PC-3 (cell line): Measurements from ENCODE around the gene BMPER. TPM values are rescaled to one million over a fixed set of nuclear protein-coding genes. Genes with fewer than 3 reads are reported as not detected.
A peak's percentile ranks its signal among the peaks of the same experiment; 100 is the strongest.

Experiments used
- ATAC-seq: fragments of 200-7000 bp; cut with Tn5 transposase; 2 replicates; pipeline ENCODE4 v1.9.1; 2020; ENCODE audit warnings: mild to moderate bottlenecking, moderate library complexity
- BruUV-seq: library from RNA; stranded (reverse); fragments of 400-500 nt; replicated peaks from 2 replicates; lab custom pipeline; 2021; lab: Mats Ljungman, UMichigan
- CTCF ChIA-PET: fragments of 300-600 bp; sonication (Branson Sonifier 250); formaldehyde crosslinking; loops from one replicate; lab custom pipeline; 2022; ENCODE audit warnings: antibody characterized with exemption; lab: Charles Lee
- POLR2A ChIA-PET: fragments of 300-600 bp; sonication (Branson Sonifier 250); formaldehyde crosslinking; loops from one replicate; lab custom pipeline; 2022; ENCODE audit warnings: antibody characterized with exemption; ENCODE audit not compliant: unreplicated experiment; lab: Charles Lee
- DNase-seq: peaks from one replicate; pipeline ENCODE4 v3.0.0-alpha.2; 2015
- H2AFZ ChIP-seq: fragments of 300-600 bp; sonication (generic); 2 replicates; pipeline ENCODE4 v1.6.0; 2016; ENCODE audit warnings: antibody characterized with exemption, low read length
- H3F3A ChIP-seq: fragments of 300-600 bp; sonication (generic); one replicate; pipeline ENCODE4 v1.6.0; 2017; ENCODE audit warnings: antibody characterized with exemption, low read length, control low read depth, mild to moderate bottlenecking; ENCODE audit not compliant: unreplicated experiment
- H3K27ac ChIP-seq: fragments of 300-600 bp; sonication (generic); 2 replicates; pipeline ENCODE4 v1.5.1; 2016; ENCODE audit warnings: mild to moderate bottlenecking, low read length
- H3K27me3 ChIP-seq: fragments of 300-600 bp; sonication (generic); 2 replicates; pipeline ENCODE4 v1.6.1; 2016; ENCODE audit warnings: low read length, mixed read lengths
- H3K36me3 ChIP-seq: fragments of 300-600 bp; sonication (generic); 2 replicates; pipeline ENCODE4 v1.6.1; 2016; ENCODE audit warnings: low read depth, mixed run types, low read length, mixed read lengths
- H3K4me1 ChIP-seq: fragments of 300-600 bp; sonication (generic); 2 replicates; pipeline ENCODE4 v1.5.1; 2016; ENCODE audit warnings: low read length; ENCODE audit not compliant: insufficient read depth
- H3K4me2 ChIP-seq: fragments of 300-600 bp; sonication (generic); 2 replicates; pipeline ENCODE4 v1.6.0; 2016; ENCODE audit warnings: low read length
- H3K4me3 ChIP-seq: fragments of 300-600 bp; sonication (generic); 2 replicates; pipeline ENCODE4 v1.5.1; 2016; ENCODE audit warnings: mild to moderate bottlenecking, low read length, mixed read lengths
- H3K79me2 ChIP-seq: fragments of 300-600 bp; sonication (generic); 2 replicates; pipeline ENCODE4 v1.6.1; 2017; ENCODE audit warnings: low read length, mixed read lengths
- H3K9ac ChIP-seq: fragments of 300-600 bp; sonication (generic); 2 replicates; pipeline ENCODE4 v1.6.0; 2016; ENCODE audit warnings: mild to moderate bottlenecking, low read length
- H3K9me2 ChIP-seq: fragments of 300-600 bp; sonication (generic); replicated peaks from 2 replicates; pipeline ENCODE4 v1.6.1; 2016; ENCODE audit warnings: mixed run types, low read length, mixed read lengths
- H3K9me3 ChIP-seq: fragments of 300-600 bp; sonication (generic); 2 replicates; pipeline ENCODE4 v1.6.1; 2016; ENCODE audit warnings: low read length, mixed read lengths
- H4K20me1 ChIP-seq: fragments of 300-600 bp; sonication (generic); 2 replicates; pipeline ENCODE4 v1.6.1; 2016; ENCODE audit warnings: low read length, mixed read lengths
- EZH2 ChIP-seq: fragments of 300-600 bp; sonication (generic); IDR thresholded peaks from one replicate; pipeline ENCODE4 v1.6.1; 2017; ENCODE audit warnings: antibody characterized with exemption, mild to moderate bottlenecking, low read length; ENCODE audit not compliant: unreplicated experiment
- EZH2phosphoT487 ChIP-seq: fragments of 300-600 bp; sonication (generic); IDR thresholded peaks from 2 replicates; pipeline ENCODE4 v1.6.1; 2018; ENCODE audit warnings: mild to moderate bottlenecking, antibody characterized with exemption, low read length, borderline replicate concordance
- intact Hi-C: fragments of 100-400 bp; cut with micrococcal nuclease; formaldehyde crosslinking; loops from 2 replicates; pipeline ENCODE4 v1.9.0; 2023
- total RNA-seq: library from RNA; depleted of rRNA; stranded (reverse); fragments of >200 nt; gene quantifications from 2 replicates; pipeline ENCODE4 v1.2.3, GENCODE V29; 2014
- TF ChIP-seq, protein P1 (sequence below): fragments of 300-600 bp; sonication (generic); conservative IDR thresholded peaks from 2 replicates; pipeline ENCODE4 v1.5.1; 2017; ENCODE audit warnings: antibody characterized with exemption, low read depth, mild to moderate bottlenecking, low read length

BMPER gene
- total RNA-seq, 1 experiment from 2014 or later = 0.11 TPM

DNA sequence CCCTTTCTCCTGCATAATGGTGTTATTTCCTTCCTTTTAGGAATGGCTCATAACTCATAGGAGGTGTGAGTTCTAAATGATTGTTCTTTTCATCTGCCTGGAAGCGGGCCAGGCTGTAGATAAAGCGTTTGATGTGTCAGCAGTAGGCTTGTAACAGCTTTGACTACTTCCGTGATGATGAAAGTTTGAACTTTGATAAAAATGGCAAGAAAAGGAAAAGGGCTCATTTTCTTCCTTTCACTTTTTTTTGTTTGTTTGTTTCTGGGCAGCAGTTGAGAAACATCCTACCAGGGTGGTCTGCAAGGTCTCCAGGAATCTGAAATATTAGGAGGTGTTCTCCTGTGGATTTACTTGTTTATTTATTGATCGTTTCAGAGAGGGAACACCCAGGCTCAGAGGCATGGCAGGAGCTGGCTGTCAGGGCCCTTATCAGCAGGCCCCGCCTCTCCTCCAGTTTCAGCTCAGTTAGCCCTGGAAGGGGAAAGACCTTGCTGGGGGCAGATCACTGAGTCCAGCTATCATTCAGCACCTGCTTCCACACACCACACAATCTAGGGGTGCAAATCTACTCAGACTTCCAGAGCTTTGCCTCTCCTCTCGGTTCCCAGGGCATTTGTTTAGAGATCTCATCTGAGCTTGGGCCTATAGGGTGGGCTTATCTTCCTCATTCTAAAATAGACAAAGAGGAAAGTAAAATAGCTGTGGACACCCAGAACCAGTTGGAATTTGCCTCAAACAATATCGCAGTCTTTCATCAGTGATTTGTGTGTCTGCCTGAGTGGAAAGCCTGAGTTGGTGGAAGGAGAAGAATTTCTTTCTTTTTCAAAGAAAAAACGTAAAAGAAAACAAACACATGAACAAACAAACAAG is 130.9 kb downstream of the BMPER start:
- no peak for TF ChIP-seq EZH2phosphoT487
- no peak for TF ChIP-seq EZH2
- TF ChIP-seq, protein P1, sequence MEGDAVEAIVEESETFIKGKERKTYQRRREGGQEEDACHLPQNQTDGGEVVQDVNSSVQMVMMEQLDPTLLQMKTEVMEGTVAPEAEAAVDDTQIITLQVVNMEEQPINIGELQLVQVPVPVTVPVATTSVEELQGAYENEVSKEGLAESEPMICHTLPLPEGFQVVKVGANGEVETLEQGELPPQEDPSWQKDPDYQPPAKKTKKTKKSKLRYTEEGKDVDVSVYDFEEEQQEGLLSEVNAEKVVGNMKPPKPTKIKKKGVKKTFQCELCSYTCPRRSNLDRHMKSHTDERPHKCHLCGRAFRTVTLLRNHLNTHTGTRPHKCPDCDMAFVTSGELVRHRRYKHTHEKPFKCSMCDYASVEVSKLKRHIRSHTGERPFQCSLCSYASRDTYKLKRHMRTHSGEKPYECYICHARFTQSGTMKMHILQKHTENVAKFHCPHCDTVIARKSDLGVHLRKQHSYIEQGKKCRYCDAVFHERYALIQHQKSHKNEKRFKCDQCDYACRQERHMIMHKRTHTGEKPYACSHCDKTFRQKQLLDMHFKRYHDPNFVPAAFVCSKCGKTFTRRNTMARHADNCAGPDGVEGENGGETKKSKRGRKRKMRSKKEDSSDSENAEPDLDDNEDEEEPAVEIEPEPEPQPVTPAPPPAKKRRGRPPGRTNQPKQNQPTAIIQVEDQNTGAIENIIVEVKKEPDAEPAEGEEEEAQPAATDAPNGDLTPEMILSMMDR = no peak
- intact Hi-C loops = no loop called here
- no peak overlapping the region for H3K4me2 ChIP-seq
- H3K4me1 ChIP-seq = no peaks in the 10 kb centered on the region
- H4K20me1 ChIP-seq = no peaks in the 10 kb centered on the region
- no peaks in the 10 kb centered on the region for H3K9me3 ChIP-seq
- H3K9ac ChIP-seq = no peak overlapping the region
- H2AFZ ChIP-seq = 0 out of 2 replicates have a peak overlapping the region, but pooled peaks have one; percentile 36
- H3K36me3 ChIP-seq = no peaks in the 10 kb centered on the region
- no peaks in the 10 kb centered on the region for H3K9me2 ChIP-seq
- no peak for DNase-seq
- no peak overlapping the region for H3K27ac ChIP-seq
- H3K27me3 ChIP-seq = 0 out of 2 replicates have a peak, but pooled peaks cover 4% of the 10 kb centered on the region
- no peak for ATAC-seq
- CTCF ChIA-PET = no interaction called here
- no TSS peak for BruUV-seq
- no peaks in the 10 kb centered on the region for H3F3A ChIP-seq
- no peaks in the 10 kb centered on the region for H3K79me2 ChIP-seq
- H3K4me3 ChIP-seq = no peak overlapping the region
- POLR2A ChIA-PET = no interaction called here

DNA sequence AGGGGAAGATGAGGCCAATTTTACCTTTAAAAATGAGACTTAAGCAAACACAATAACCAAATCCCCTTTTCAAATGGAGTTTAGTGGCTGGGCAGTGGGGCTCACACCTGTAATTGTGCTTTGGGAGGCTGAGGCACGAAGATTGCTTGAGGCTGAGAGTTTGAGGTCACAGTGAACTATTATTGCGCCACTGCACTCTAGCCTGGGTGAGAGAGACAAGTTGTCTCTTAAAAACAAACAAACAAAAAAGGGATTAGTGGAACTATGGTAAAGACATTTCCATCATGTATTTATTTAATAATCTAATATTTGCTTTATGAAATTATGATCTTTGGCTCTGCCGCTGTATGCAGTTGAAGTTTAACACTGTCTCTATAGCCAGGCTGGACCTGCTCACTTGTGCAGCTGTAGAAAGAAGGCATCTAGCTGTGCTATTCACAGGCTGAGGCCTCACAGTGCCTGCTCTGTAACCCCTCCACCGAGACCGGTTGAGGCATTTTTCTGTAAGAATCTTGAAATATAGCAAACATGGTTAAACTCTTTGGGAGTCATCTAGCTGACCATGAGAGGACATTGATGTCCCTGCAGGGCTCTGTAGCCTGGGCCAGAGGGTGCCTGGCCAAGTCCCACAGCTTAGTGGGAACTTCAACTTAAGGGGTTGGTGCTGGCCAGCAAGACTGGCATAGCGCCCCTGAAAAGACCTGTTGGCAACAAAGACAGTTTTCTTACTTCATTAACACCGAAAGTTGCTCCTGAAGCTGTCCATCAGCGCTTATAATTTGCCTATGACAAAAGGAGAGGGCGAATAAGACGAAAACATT is 131.8 kb downstream of the BMPER start:
- Histone ChIP-seq H3K9me3 (no peaks in the 10 kb centered on the region), H3K9me2 (no peaks in the 10 kb centered on the region), H3K4me3 (no peak overlapping the region), H2AFZ (no peak overlapping the region), H3K4me1 (no peaks in the 10 kb centered on the region), H3F3A (no peaks in the 10 kb centered on the region), H3K36me3 (no peaks in the 10 kb centered on the region), H4K20me1 (no peaks in the 10 kb centered on the region), H3K27me3 (0 out of 2 replicates have a peak, but pooled peaks cover 4% of the 10 kb centered on the region), H3K9ac (no peak overlapping the region), H3K4me2 (no peak overlapping the region), H3K79me2 (no peaks in the 10 kb centered on the region), H3K27ac (no peak overlapping the region)
- intact Hi-C loops = no loop called here
- CTCF ChIA-PET = interaction anchor here (0.6 kb wide), 1 partner anchor 142 kb away, joined by 4 read pairs; no protein-coding TSS in a partner anchor
- no peak for ATAC-seq
- no peak for DNase-seq
- TF ChIP-seq, protein P1 = no peak
- TF ChIP-seq EZH2phosphoT487 = no peak
- no peak for TF ChIP-seq EZH2
- BruUV-seq = no TSS peak
- POLR2A ChIA-PET = no interaction called here
